SU-DHL-6 (cell line): ENCODE results near the gene PIGW.

Experiments used
- H2AFZ ChIP-seq: fragments of 200-600 bp; sonication (generic); 2 replicates; pipeline ENCODE4 v1.6.1; 2014; ENCODE audit warnings: low read depth, mild to moderate bottlenecking, moderate library complexity, mixed read lengths, antibody characterized with exemption, low read length; ENCODE audit not compliant: severe bottlenecking
- H3F3A ChIP-seq: fragments of 200-600 bp; shearing (Covaris generic); 2 replicates; pipeline ENCODE4 v1.6.0; 2016; ENCODE audit warnings: antibody characterized with exemption, mild to moderate bottlenecking; ENCODE audit not compliant: insufficient read depth
- H3K27ac ChIP-seq: fragments of 200-600 bp; sonication (generic); 2 replicates; pipeline ENCODE4 v1.5.1; 2016; ENCODE audit warnings: low read depth, mild to moderate bottlenecking, low read length, moderate library complexity, mixed read lengths
- H3K27me3 ChIP-seq: fragments of 200-600 bp; sonication (generic), shearing (Covaris generic); 2 replicates; pipeline ENCODE4 v1.6.0; 2014; ENCODE audit warnings: mild to moderate bottlenecking, low read length
- H3K36me3 ChIP-seq: fragments of 200-600 bp; sonication (generic); 2 replicates; pipeline ENCODE4 v1.6.1; 2014; ENCODE audit warnings: mild to moderate bottlenecking, low read length, mixed read lengths
- H3K4me2 ChIP-seq: fragments of 300-600, 200-600 bp; shearing (Covaris generic), sonication (generic); 2 replicates; pipeline ENCODE4 v1.6.0; 2014; ENCODE audit warnings: low read length, low read depth, mild to moderate bottlenecking; ENCODE audit not compliant: poor library complexity, severe bottlenecking
- H3K4me3 ChIP-seq: fragments of 200-600 bp; sonication (generic); 2 replicates; pipeline ENCODE4 v1.5.1; 2014; ENCODE audit warnings: antibody characterized with exemption, low read length, mild to moderate bottlenecking, mixed read lengths; ENCODE audit not compliant: insufficient read depth, poor library complexity, severe bottlenecking
- H3K79me2 ChIP-seq: fragments of 200-600 bp; sonication (generic); 2 replicates; pipeline ENCODE4 v1.6.1; 2014; ENCODE audit warnings: mild to moderate bottlenecking, low read length, moderate library complexity; ENCODE audit not compliant: insufficient read depth
- H3K9ac ChIP-seq: fragments of 200-600 bp; sonication (generic); 2 replicates; pipeline ENCODE4 v1.7.0; 2014; ENCODE audit warnings: mild to moderate bottlenecking, low read length
- H3K9me2 ChIP-seq: fragments of 200-600 bp; sonication (generic); replicated peaks from 2 replicates; pipeline ENCODE4 v1.6.1; 2014; ENCODE audit warnings: low read length; ENCODE audit not compliant: insufficient read depth
- H3K9me3 ChIP-seq: fragments of 200-600 bp; sonication (generic); 2 replicates; pipeline ENCODE4 v1.6.1; 2014; ENCODE audit warnings: low read length, mixed read lengths; ENCODE audit not compliant: insufficient read depth
- H4K20me1 ChIP-seq: fragments of 200-600 bp; sonication (generic); 2 replicates; pipeline ENCODE4 v1.6.1; 2014; ENCODE audit warnings: low read depth, mild to moderate bottlenecking, antibody characterized with exemption, low read length, moderate library complexity, mixed read lengths
- EZH2phosphoT487 ChIP-seq: fragments of 200-600 bp; sonication (generic), shearing (Covaris generic); conservative IDR thresholded peaks from 2 replicates; pipeline ENCODE4 v1.6.1; 2018; ENCODE audit warnings: mild to moderate bottlenecking, antibody characterized with exemption, low read length, moderate library complexity, mixed read lengths
- TF ChIP-seq, protein P1 (sequence below): fragments of 200-600 bp; sonication (generic); IDR thresholded peaks from one replicate; pipeline ENCODE4 v1.5.1; 2017; ENCODE audit warnings: antibody characterized with exemption, mild to moderate bottlenecking, low read length, moderate library complexity; ENCODE audit not compliant: insufficient read depth, poor library complexity, severe bottlenecking

Gene PIGW

GRCh38 chr17:36532435-36532975 is 2.3 kb upstream of the PIGW start:
- H3K9me2 ChIP-seq: no peaks in the 10 kb centered on the region
- no peak for TF ChIP-seq EZH2phosphoT487
- TF ChIP-seq, protein P1, sequence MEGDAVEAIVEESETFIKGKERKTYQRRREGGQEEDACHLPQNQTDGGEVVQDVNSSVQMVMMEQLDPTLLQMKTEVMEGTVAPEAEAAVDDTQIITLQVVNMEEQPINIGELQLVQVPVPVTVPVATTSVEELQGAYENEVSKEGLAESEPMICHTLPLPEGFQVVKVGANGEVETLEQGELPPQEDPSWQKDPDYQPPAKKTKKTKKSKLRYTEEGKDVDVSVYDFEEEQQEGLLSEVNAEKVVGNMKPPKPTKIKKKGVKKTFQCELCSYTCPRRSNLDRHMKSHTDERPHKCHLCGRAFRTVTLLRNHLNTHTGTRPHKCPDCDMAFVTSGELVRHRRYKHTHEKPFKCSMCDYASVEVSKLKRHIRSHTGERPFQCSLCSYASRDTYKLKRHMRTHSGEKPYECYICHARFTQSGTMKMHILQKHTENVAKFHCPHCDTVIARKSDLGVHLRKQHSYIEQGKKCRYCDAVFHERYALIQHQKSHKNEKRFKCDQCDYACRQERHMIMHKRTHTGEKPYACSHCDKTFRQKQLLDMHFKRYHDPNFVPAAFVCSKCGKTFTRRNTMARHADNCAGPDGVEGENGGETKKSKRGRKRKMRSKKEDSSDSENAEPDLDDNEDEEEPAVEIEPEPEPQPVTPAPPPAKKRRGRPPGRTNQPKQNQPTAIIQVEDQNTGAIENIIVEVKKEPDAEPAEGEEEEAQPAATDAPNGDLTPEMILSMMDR: no peak
- peaks cover 36% of the 10 kb centered on the region for H3K79me2 ChIP-seq
- no peak overlapping the region for H3K4me3 ChIP-seq
- no peak overlapping the region for H3K27ac ChIP-seq
- H4K20me1 ChIP-seq: no peaks in the 10 kb centered on the region
- no peaks in the 10 kb centered on the region for H3K9me3 ChIP-seq
- H3F3A ChIP-seq: peaks cover 9% of the 10 kb centered on the region; the same call in 1 of the 2 replicates
- H3K9ac ChIP-seq: no peak overlapping the region
- no peaks in the 10 kb centered on the region for H3K27me3 ChIP-seq
- no peak overlapping the region for H2AFZ ChIP-seq
- H3K36me3 ChIP-seq: peaks cover 8% of the 10 kb centered on the region; the same call in 1 of the 2 replicates
- no peak overlapping the region for H3K4me2 ChIP-seq

DNA sequence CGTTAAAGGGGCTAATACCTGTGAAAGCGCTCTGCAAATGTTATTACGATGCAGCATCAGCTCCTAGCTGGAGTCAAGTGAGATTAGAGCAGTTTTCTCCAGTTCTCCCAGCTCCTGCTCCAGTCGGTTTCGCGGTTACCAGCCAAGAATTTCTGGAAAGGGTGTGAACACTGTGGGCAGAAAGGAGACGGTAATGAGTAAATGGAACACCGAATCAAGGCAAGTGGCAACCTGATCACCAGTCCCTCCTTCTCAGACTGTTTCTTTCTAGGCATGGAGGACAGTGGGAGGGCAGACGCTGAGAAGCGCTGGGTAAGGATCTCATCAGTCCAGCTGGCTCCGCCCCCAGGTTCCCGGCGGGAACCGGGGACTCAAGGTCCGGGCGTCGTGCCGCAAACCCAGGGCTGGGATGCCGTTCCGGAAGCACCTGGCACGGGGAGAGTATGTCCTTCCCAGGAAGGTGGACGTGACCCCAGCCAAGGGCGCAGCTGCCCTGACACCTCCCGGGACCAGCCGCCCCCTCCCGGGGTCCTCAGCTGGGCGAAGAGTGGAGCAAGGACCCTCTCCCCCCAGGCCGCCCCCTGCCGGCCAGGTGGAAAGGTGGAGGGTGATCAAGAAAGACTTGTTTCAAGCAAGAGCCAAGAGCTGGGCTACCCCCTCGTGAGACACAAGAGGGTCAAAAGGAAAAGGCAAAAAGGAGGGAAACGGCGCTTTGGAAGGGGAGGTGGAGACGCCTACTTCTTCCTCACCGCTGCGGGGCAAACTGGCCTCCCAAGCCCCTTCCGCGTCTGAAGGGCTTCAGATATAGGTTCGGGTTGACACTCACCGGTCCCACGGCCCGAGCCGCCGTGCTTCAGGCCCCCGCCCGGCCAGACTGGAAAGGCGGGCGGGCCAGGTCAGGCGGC is 600 bp upstream of the PIGW start:
- Histone ChIP-seq H3K4me2 (peak overlapping the region; percentile 67), H3K27me3 (no peaks in the 10 kb centered on the region), H3K36me3 (peaks cover 8% of the 10 kb centered on the region; the same call in 1 of the 2 replicates), H3K4me3 (peak overlapping the region; percentile 87), H3F3A (peaks cover 19% of the 10 kb centered on the region; the same call in 1 of the 2 replicates), H3K9me3 (no peaks in the 10 kb centered on the region), H2AFZ (peak overlapping the region; percentile 73), H3K27ac (peak overlapping the region; percentile 83), H3K79me2 (peaks cover 43% of the 10 kb centered on the region), H3K9ac (peak overlapping the region; percentile 89), H4K20me1 (no peaks in the 10 kb centered on the region), H3K9me2 (no peaks in the 10 kb centered on the region)
- no peak for TF ChIP-seq EZH2phosphoT487
- TF ChIP-seq, protein P1: peak; percentile 83

DNA sequence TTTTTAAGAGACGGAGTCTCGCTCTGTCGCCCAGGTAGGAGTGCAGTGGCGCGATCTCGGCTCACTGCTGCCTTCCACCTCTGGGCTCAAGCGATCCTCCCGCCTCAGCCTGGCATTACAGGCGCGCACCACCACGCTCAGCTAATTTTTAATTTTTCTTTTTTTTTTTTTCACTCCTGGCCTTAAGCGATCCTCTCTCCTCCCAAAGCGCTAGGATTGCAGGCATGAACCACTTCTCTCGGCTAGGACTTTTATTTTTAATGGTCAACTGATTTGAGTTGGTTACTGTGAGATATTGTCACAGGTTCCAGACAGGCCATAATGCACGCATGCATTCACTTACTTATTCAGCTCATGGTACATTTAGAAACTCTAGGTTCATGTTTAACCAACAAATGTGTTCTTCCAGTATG is 888 bp downstream of the PIGW start:
- Histone ChIP-seq H3K27me3 (no peaks in the 10 kb centered on the region), H3K9me3 (no peaks in the 10 kb centered on the region), H3F3A (peaks cover 28% of the 10 kb centered on the region), H3K27ac (peak overlapping the region; percentile 83), H3K4me2 (peak overlapping the region; percentile 67), H4K20me1 (no peaks in the 10 kb centered on the region), H3K79me2 (peaks cover 43% of the 10 kb centered on the region), H2AFZ (peak overlapping the region; percentile 5), H3K4me3 (peak overlapping the region; percentile 87), H3K9me2 (no peaks in the 10 kb centered on the region), H3K9ac (peak overlapping the region; percentile 89), H3K36me3 (peaks cover 8% of the 10 kb centered on the region; the same call in 1 of the 2 replicates)
- no peak for TF ChIP-seq EZH2phosphoT487
- TF ChIP-seq, protein P1: no peak
